ENCODE measurements around the gene ARMH3.

ARMH3 gene

GRCh38 chr10:101848408-101848807 lies 207.6 kb downstream of the ARMH3 start:
- no peak for DNase-seq

GRCh38 chr10:101845893-101846292 lies 210.1 kb downstream of the ARMH3 start:
- no peak for DNase-seq

GRCh38 chr10:101843032-101844021 lies 212.6 kb downstream of the ARMH3 start, which contains the start of gene KCNIP2:
TSS of gene KCNIP2 (minus strand) at chr10:101843800. CDS start at chr10:101843568, 232 bp downstream.
- no peak for DNase-seq

- no peak for DNase-seq
These were observed 214.1 kb downstream of the ARMH3 start for GRCh38 chr10:101841826-101842225.

GRCh38 chr10:101840741-101841453 lies 215.1 kb downstream of the ARMH3 start:
- peak; percentile 38 for DNase-seq

GRCh38 chr10:101840102-101840684 lies 215.8 kb downstream of the ARMH3 start:
- no peak for DNase-seq

GRCh38 chr10:101839416-101840063 lies 216.4 kb downstream of the ARMH3 start:
- DNase-seq, result no peak

GRCh38 chr10:101839002-101839401 lies 217.0 kb downstream of the ARMH3 start:
- no peak for DNase-seq

GRCh38 chr10:101838416-101838970 lies 217.5 kb downstream of the ARMH3 start:
- no peak for DNase-seq

GRCh38 chr10:101837748-101838147 lies 218.2 kb downstream of the ARMH3 start:
- DNase-seq, result no peak

- no peak for DNase-seq
These were observed 220.6 kb downstream of the ARMH3 start for GRCh38 chr10:101835362-101835761.

- no peak for DNase-seq
These were observed 221.6 kb downstream of the ARMH3 start for GRCh38 chr10:101834341-101834740.

- DNase-seq, result no peak
These were observed 222.5 kb downstream of the ARMH3 start for GRCh38 chr10:101833466-101833865.

GRCh38 chr10:101832325-101832771 lies 223.6 kb downstream of the ARMH3 start:
- no peak for DNase-seq

GRCh38 chr10:101831169-101831811 lies 224.7 kb downstream of the ARMH3 start:
- DNase-seq, result no peak

- peak; percentile 24 for DNase-seq
These were observed 225.4 kb downstream of the ARMH3 start for GRCh38 chr10:101830322-101831168.

GRCh38 chr10:101829561-101830315 lies 226.2 kb downstream of the ARMH3 start:
- DNase-seq, result no peak

GRCh38 chr10:101828766-101829551 lies 227.0 kb downstream of the ARMH3 start:
- no peak for DNase-seq

GRCh38 chr10:101827919-101828600 lies 227.9 kb downstream of the ARMH3 start:
- no peak for DNase-seq

All from DMS79 (cell line).